A673 (cell line): ENCODE measurements around the gene CHAD. TPM values are rescaled to one million over a fixed set of nuclear protein-coding genes. Genes with fewer than 3 reads are reported as not detected.

Experiments used
- BruUV-seq: library from RNA; stranded (reverse); fragments of 400-500 nt; replicated peaks from 2 replicates; lab custom pipeline; 2021; lab: Mats Ljungman, UMichigan
- CTCF ChIA-PET: fragments of 300-600 bp; sonication (Branson Sonifier 250); formaldehyde crosslinking; loops from one replicate; lab custom pipeline; 2022; ENCODE audit warnings: antibody characterized with exemption; lab: Charles Lee
- POLR2A ChIA-PET: fragments of 300-600 bp; sonication (Branson Sonifier 250); formaldehyde crosslinking; loops from one replicate; lab custom pipeline; 2022; ENCODE audit warnings: antibody characterized with exemption; ENCODE audit not compliant: low non-redundant PET; lab: Charles Lee
- DNase-seq: peaks from one replicate; pipeline ENCODE4 v3.0.0-alpha.2; 2015; ENCODE audit warnings: low spot score
- H3K27ac ChIP-seq: fragments of 200-600 bp; sonication (generic); 2 replicates; pipeline ENCODE4 v1.5.1; 2016; ENCODE audit warnings: mixed run types, low read depth, mild to moderate bottlenecking, mixed read lengths, antibody characterized with exemption, low read length; ENCODE audit not compliant: poor library complexity, severe bottlenecking
- H3K27me3 ChIP-seq: fragments of 200-600 bp; sonication (generic); replicated peaks from 2 replicates; pipeline ENCODE4 v1.6.1; 2017; ENCODE audit warnings: mixed run types, low read depth, mild to moderate bottlenecking, mixed read lengths, antibody characterized with exemption, low read length; ENCODE audit not compliant: insufficient read depth, poor library complexity
- H3K36me3 ChIP-seq: fragments of 200-600 bp; sonication (generic); 2 replicates; pipeline ENCODE4 v1.6.1; 2016; ENCODE audit warnings: mixed run types, mild to moderate bottlenecking, mixed read lengths, antibody characterized with exemption, low read length; ENCODE audit not compliant: insufficient read depth, poor library complexity, severe bottlenecking
- H3K4me1 ChIP-seq: fragments of 200-600 bp; sonication (generic); 2 replicates; pipeline ENCODE4 v1.6.1; 2017; ENCODE audit warnings: mixed run types, mild to moderate bottlenecking, mixed read lengths, antibody characterized with exemption, low read length; ENCODE audit not compliant: insufficient read depth, poor library complexity, severe bottlenecking
- H3K4me3 ChIP-seq: fragments of 200-600 bp; sonication (generic); 2 replicates; pipeline ENCODE4 v1.5.1; 2016; ENCODE audit warnings: low read depth, mixed run types, mild to moderate bottlenecking, mixed read lengths, low read length; ENCODE audit not compliant: poor library complexity, severe bottlenecking
- H3K9me3 ChIP-seq: fragments of 200-600 bp; sonication (generic); 2 replicates; pipeline ENCODE4 v1.6.1; 2016; ENCODE audit warnings: mixed run types, low read depth, mild to moderate bottlenecking, mixed read lengths, antibody characterized with exemption, low read length; ENCODE audit not compliant: poor library complexity, severe bottlenecking
- EZH2 ChIP-seq: fragments of 200-600 bp; sonication (generic); IDR thresholded peaks from 2 replicates; pipeline ENCODE4 v1.6.1; 2017; ENCODE audit warnings: borderline replicate concordance, low read depth, mild to moderate bottlenecking, mixed read lengths, antibody characterized with exemption, low read length; ENCODE audit not compliant: poor library complexity, severe bottlenecking
- intact Hi-C: fragments of 100-400 bp; cut with micrococcal nuclease; formaldehyde crosslinking; loops from one replicate; pipeline ENCODE4 v1.10.0; 2022; ENCODE audit not compliant: unreplicated experiment
- total RNA-seq: library from RNA; stranded (reverse); gene quantifications from 2 replicates; pipeline ENCODE4 v1.2.3, GENCODE V29; 2021
- TF ChIP-seq, protein P1 (sequence below): fragments of 300-800, 200-600 bp; sonication (generic); conservative IDR thresholded peaks from 2 replicates; pipeline ENCODE4 v1.5.1; 2017; ENCODE audit warnings: low read depth, mild to moderate bottlenecking, antibody characterized with exemption, low read length, moderate library complexity, mixed read lengths

CHAD gene
- total RNA-seq, 1 experiment from 2014 or later: not detected

DNA sequence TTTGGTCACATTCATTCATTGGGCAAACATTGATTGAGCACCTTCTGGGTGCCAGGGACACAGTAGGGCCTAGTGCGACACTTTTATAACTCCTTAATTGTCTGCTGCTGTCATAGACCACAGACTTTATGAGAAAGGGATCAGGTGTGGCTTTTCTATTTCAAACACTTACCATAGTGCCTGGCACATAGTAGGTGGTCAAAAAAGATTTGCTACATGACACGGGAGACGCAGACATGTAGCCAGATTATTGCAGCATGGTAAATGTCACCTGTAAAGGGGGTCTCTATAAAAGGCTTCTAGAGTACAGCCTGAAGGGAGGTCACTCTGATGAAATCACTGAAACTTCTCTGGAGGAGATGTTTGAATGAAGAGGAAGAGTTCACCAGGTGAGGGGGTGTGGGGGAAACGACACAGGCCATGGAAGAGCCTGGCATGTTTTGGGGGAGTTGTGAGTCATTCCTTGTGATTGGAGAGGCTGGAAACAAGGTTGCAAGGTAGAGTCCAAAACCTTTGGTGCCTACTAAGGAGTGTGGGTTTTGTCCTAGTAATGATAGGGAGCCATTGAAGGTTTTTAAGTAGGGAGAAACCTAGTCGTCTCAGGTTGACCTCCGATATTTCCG, 11.6 kb upstream of the CHAD start:
- no peak for TF ChIP-seq EZH2
- TF ChIP-seq, protein P1, sequence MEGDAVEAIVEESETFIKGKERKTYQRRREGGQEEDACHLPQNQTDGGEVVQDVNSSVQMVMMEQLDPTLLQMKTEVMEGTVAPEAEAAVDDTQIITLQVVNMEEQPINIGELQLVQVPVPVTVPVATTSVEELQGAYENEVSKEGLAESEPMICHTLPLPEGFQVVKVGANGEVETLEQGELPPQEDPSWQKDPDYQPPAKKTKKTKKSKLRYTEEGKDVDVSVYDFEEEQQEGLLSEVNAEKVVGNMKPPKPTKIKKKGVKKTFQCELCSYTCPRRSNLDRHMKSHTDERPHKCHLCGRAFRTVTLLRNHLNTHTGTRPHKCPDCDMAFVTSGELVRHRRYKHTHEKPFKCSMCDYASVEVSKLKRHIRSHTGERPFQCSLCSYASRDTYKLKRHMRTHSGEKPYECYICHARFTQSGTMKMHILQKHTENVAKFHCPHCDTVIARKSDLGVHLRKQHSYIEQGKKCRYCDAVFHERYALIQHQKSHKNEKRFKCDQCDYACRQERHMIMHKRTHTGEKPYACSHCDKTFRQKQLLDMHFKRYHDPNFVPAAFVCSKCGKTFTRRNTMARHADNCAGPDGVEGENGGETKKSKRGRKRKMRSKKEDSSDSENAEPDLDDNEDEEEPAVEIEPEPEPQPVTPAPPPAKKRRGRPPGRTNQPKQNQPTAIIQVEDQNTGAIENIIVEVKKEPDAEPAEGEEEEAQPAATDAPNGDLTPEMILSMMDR: no peak
- Histone ChIP-seq H3K9me3 (no peaks in the 10 kb centered on the region), H3K27ac (no peak overlapping the region), H3K27me3 (no peaks in the 10 kb centered on the region), H3K4me1 (peaks cover 8% of the 10 kb centered on the region), H3K4me3 (peak overlapping the region; percentile 65), H3K36me3 (peaks cover 17% of the 10 kb centered on the region)
- BruUV-seq: no TSS peak
- intact Hi-C loops: loop anchor here (5.0 kb wide), 1 partner anchor 62 kb away; no protein-coding TSS in a partner anchor
- POLR2A ChIA-PET: no interaction called here
- DNase-seq: no peak
- CTCF ChIA-PET: interaction anchor here (0.5 to 1.4 kb wide), 3 partner anchors 83 to 707 kb away, joined by 4 to 12 read pairs (median 7); partner anchors contain the start of gene LRRC59

DNA sequence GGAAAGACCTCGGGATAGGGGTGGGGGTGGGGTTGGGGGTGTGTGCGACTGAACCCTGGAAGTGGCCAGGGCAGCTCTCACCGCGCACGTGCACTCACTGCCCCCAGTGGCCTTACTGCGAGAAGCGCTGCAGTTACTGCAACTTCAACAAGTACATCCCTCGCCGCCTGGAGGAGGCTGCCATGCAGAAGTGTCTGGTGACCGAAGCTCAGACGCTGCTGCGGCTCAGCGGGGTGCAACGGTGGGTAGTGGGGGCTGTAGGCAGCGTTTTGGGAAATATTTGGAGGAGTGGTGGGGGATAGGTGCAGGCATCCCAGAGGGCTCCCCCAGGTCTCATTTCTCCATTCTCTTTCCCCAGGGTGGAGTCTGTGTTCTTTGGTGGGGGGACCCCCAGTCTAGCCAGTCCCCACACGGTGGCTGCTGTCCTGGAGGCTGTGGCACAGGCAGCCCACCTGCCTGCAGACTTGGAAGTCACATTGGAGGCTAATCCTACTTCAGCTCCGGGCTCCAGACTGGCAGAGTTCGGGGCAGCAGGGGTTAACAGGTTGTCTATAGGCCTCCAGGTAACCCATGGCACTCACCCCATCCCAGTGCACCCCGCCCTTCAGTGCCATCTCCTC, 11.0 kb upstream of the CHAD start:
- Histone ChIP-seq H3K36me3 (peaks cover 17% of the 10 kb centered on the region), H3K27me3 (no peaks in the 10 kb centered on the region), H3K4me1 (peaks cover 8% of the 10 kb centered on the region), H3K4me3 (peak overlapping the region; percentile 65), H3K27ac (peak overlapping the region; percentile 71), H3K9me3 (no peaks in the 10 kb centered on the region)
- peak; percentile 90 for DNase-seq
- no TSS peak for BruUV-seq
- POLR2A ChIA-PET: interaction anchor here (0.7 kb wide), 1 partner anchor 23 kb away, joined by 4 read pairs; no protein-coding TSS in a partner anchor
- intact Hi-C loops: loop anchor here (5.0 to 10.0 kb wide), 2 partner anchors 63 to 105 kb away; partner anchors contain the start of genes EME1 and MRPL27
- TF ChIP-seq, protein P1: peak; percentile 62
- no peak for TF ChIP-seq EZH2
- CTCF ChIA-PET: interaction anchor here (0.5 to 1.4 kb wide), 6 partner anchors 64 to 1139 kb away, joined by 3 to 12 read pairs (median 5); partner anchors contain the start of genes LRRC59 and TOB1

DNA sequence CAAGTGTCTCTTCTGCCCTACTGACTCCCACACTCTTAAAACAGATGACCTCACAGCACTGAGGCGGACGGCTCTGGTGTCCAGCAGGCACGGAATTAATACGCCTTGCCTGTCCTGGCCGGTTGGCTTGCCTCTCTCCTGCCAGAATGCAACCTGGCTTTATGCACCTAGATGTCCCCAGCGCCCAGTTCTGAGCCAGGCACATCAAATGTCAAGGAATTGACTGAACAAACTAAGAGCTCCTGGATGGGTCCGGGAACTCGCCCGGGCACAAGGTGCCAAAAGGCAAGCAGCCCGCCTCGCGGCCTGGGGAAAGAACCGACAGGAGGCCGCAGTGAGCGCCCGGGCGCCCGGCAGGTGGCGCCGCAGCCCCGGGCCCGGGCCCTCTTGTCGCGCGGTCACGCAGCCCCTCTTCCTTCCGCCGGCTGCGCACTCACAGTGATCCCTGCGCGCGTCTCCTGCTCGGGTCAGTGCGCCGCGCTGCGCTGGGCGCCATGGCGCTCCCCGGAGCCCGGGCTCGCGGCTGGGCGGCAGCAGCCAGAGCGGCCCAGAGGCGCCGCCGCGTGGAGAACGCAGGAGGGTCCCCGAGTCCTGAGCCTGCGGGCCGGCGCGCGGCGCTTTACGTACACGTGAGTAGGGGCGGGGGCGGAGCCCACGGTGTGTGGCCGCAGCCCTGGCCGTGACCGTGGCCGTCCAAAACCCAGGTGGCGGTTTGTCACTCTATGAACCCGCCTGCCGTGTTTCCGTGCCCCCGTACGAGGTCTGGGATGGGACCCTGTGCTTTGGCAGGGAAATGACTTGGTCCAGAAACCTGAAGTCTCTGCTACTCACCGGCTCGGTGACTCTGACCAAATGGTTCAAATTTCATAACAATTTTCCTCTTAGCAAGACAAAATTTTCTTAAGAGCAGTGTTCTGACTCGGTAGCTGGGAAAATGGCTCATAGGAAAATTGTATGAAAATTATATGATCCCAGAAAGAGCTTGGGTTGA, 10.0 kb upstream of the CHAD start, which contains the start of gene RSAD1:
Gene RSAD1, plus strand, starts transcription at position 470 of the 991 bp plus-strand sequence. Its CDS starts 25 bp downstream, at position 495.
- POLR2A ChIA-PET: interaction anchor here (0.6 to 0.7 kb wide), 3 partner anchors 24 to 232 kb away, joined by 3 to 8 read pairs (median 4); no protein-coding TSS in a partner anchor
- Histone ChIP-seq H3K9me3 (no peaks in the 10 kb centered on the region), H3K4me1 (peaks cover 8% of the 10 kb centered on the region), H3K27ac (peak within 1 kb of the TSS; percentile 71), H3K4me3 (peak within 1 kb of the TSS; percentile 65), H3K36me3 (peaks cover 13% of the 10 kb centered on the region), H3K27me3 (no peaks in the 10 kb centered on the region)
- BruUV-seq: no TSS peak
- peak; percentile 94 for DNase-seq
- intact Hi-C loops: loop anchor here (10.0 kb wide), 1 partner anchor 104 kb away; the partner anchor contains the start of genes EME1 and MRPL27
- CTCF ChIA-PET: interaction anchor here (0.6 to 1.4 kb wide), 8 partner anchors 23 to 1138 kb away, joined by 3 to 12 read pairs (median 6); partner anchors contain the start of genes LRRC59 and TOB1
- TF ChIP-seq EZH2: no peak
- TF ChIP-seq, protein P1: peak; percentile 67
